Stimulated activated CD8-positive, alpha-beta memory T cell treated with anti-CD3 and anti-CD28 coated beads, Interleukin-12 subunit alpha, Interleukin-12 subunit beta, amount 100 ng/mL, for 24 hours (primary cell): ENCODE data around the gene GPD2.

Experiments
- DNase-seq: peaks from one replicate; pipeline ENCODE4 v3.0.0-alpha.2; 2020; ENCODE audit errors: extremely low read depth

The GPD2 gene

GRCh38 chr2:156436497-156437085, 412 bp downstream of the GPD2 start:
- DNase-seq, result no peak

- no peak for DNase-seq
Observed at GRCh38 chr2:156437272-156437930, 1.2 kb downstream of the GPD2 start.

GRCh38 chr2:156437931-156438410, 1.8 kb downstream of the GPD2 start:
- DNase-seq, result no peak

- DNase-seq, result no peak
Observed at GRCh38 chr2:156443089-156443488, 6.9 kb downstream of the GPD2 start.

- no peak for DNase-seq
Observed at GRCh38 chr2:156445296-156446220, 9.4 kb downstream of the GPD2 start.

GRCh38 chr2:156447761-156448160, 11.6 kb downstream of the GPD2 start:
- no peak for DNase-seq

- DNase-seq, result no peak
Observed at GRCh38 chr2:156448766-156449165, 12.6 kb downstream of the GPD2 start.

- DNase-seq, result no peak
Observed at GRCh38 chr2:156452971-156453370, 16.8 kb downstream of the GPD2 start.

- no peak for DNase-seq
Observed at GRCh38 chr2:156455361-156455975, 19.3 kb downstream of the GPD2 start.

GRCh38 chr2:156456616-156457015, 20.4 kb downstream of the GPD2 start:
- no peak for DNase-seq

GRCh38 chr2:156457523-156458517, 21.6 kb downstream of the GPD2 start:
- no peak for DNase-seq

- DNase-seq, result no peak
Observed at GRCh38 chr2:156459720-156460119, 23.5 kb downstream of the GPD2 start.

- no peak for DNase-seq
Observed at GRCh38 chr2:156464106-156464505, 27.9 kb downstream of the GPD2 start.

- no peak for DNase-seq
Observed at GRCh38 chr2:156465573-156465972, 29.4 kb downstream of the GPD2 start.

- no peak for DNase-seq
Observed at GRCh38 chr2:156466739-156467405, 30.7 kb downstream of the GPD2 start.

GRCh38 chr2:156470975-156471583, 34.9 kb downstream of the GPD2 start:
- no peak for DNase-seq

GRCh38 chr2:156471762-156472161, 35.6 kb downstream of the GPD2 start:
- DNase-seq, result no peak

GRCh38 chr2:156472686-156473085, 36.5 kb downstream of the GPD2 start:
- no peak for DNase-seq

- no peak for DNase-seq
Observed at GRCh38 chr2:156473445-156473844, 37.3 kb downstream of the GPD2 start.

- no peak for DNase-seq
Observed at GRCh38 chr2:156474401-156474800, 38.2 kb downstream of the GPD2 start.
